Left colon (tissue), 2 donors: ENCODE measurements around the gene RNASE4. TPM values are rescaled to one million over a fixed set of nuclear protein-coding genes. Genes with fewer than 3 reads are reported as not detected.
A peak's percentile ranks its signal among the peaks of the same experiment; 100 is the strongest.
"Not testable (repeated sequence)": the region's sequence is repeated elsewhere in the genome, so short reads cannot be mapped to it uniquely, and the experiment has no call there.

Source experiments
- ATAC-seq: fragments of 200-7000 bp; cut with Tn5 transposase; one replicate; pipeline ENCODE4 v1.9.1; 2020; ENCODE audit warnings: mild to moderate bottlenecking, moderate library complexity
- DNase-seq, 2 donors: peaks; one replicate each; pipeline ENCODE4 v3.0.0-alpha.2; 2020
- intact Hi-C, 2 donors: fragments of 100-400 bp; cut with DNase I in 1 of 2; cut with micrococcal nuclease in 1 of 2; formaldehyde crosslinking; loops; one replicate each; pipeline versions ENCODE4 v1.11.2 to v1.14.0; 2022; cut with DNase I, micrococcal nuclease
- long read RNA-seq: library from polyadenylated mRNA; unstranded; transcript quantifications from one replicate; pipeline ENCODE4 v2.0.0, GENCODE V29; 2021
- total RNA-seq, 2 donors: library from RNA; stranded (reverse); fragmentation: NEBNext Ultra II Directional; extraction: Animal tissue kit (Norgen Biotek cat#: 25700); gene quantifications; one replicate each; pipeline ENCODE4 v1.2.1, GENCODE V29; 2021
- donor health status: DM: no; HTN: no; CAD: no.
- donor health status: DM: yes; HTN: yes; CAD: no.

RNASE4 gene, protein sequence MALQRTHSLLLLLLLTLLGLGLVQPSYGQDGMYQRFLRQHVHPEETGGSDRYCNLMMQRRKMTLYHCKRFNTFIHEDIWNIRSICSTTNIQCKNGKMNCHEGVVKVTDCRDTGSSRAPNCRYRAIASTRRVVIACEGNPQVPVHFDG
- total RNA-seq, result 10 to 100 TPM; 52.2 to 62.1 TPM
- long read RNA-seq, transcript RNASE4-203 (2 exons, 2,520 nt), result major isoform, 48 of 53 reads
- long read RNA-seq, partial matches to known transcripts, result 0 of 53 reads
- long read RNA-seq, other reads (novel, unspliced or antisense), result 3 of 53 reads

DNA sequence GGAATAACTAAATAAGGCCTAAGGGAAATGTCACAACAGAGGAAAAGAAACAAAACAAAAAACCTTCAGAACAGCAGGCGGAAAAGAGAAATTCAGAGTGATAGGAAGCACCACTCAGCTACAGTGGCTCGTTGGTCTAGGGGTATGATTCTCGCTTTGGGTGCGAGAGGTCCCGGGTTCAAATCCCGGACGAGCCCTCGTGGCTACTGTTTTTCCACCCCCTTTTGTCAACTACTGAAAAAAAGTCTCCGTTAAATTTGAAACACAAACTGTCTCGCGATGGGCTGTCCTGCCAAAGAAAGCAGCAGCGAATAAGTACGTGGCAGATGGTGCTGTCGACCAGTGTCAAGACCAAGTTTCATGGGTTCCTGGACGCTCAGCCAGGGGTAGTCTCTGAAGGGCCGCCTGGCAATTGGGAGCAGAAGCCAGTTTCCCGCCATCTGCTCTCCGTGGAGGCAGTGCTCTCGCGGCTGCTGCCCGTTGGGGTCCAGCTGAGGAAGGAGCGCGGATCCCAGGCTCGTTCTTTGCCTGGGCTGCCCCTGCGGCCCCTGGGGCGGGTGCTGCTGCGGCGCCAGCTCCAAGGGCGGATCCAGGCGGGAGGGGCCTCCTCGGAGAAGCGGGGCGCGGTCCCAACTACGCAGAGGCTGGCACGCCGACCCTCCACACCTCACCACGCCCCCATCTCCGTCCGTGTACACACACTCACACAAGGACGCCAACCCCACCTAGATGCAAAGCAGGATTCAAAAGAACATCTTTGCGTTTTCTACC is at the start of gene RNASE4:
RNASE4 (plus strand) TSS at position 670 of the 771 bp plus-strand sequence. CDS start 14,812 bp downstream, outside the sequence.
- intact Hi-C loops, result loop anchor here (5.0 to 10.0 kb wide), 3 partner anchors 69 to 342 kb away; partner anchors contain the start of genes TEP1 (in 2 of the 2) and PARP2 (in 1 of the 2)
- ATAC-seq, result peak; percentile 61
- DNase-seq, result peak; percentile 96

DNA sequence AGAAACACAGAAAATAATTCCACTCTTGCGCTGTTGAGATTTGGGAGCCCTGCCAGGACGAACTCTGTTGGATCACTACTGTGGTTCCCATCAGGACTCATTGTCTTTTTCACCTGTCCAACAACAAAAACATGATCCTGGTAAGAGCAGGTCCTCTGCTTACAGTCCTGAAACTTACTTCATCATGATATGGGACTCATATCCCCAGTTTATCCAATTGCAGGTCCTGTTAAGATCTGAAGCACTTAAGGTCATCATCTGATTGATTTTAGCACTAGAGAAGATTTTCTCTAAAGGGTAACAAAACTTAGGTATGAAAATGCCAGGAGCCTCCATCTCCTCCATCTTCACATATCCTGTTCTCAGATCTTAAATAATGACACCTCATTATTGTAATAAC is 42.8 kb upstream of the RNASE4 start, which contains the start of gene OR6S1:
OR6S1 (minus strand) TSS at position 101 of the 400 bp plus-strand sequence; CDS start at position 101, 0 bp downstream.
- intact Hi-C loops, result no loop called here
- no peak for DNase-seq
- no peak for ATAC-seq

DNA sequence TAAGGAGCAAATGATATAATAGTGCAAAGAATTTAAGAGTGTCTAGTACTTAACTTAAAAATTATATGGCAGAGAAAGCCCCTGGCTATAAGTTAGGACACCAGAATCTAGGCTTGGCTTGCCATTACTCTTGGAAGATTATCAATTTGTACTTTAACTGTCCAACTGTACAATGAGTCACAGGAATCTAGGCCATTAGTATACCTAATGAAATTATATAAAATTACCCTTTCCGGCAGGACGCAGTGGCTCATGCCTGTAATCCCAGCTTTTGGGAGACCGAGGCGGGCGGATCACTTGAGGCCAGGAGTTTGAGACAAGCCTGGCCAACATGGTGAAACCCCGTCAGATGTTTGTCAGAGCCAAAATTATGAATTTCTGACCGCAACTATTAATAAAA is 42.2 kb upstream of the RNASE4 start:
- no peak for DNase-seq
- ATAC-seq, result no peak
- intact Hi-C loops, result no loop called here

DNA sequence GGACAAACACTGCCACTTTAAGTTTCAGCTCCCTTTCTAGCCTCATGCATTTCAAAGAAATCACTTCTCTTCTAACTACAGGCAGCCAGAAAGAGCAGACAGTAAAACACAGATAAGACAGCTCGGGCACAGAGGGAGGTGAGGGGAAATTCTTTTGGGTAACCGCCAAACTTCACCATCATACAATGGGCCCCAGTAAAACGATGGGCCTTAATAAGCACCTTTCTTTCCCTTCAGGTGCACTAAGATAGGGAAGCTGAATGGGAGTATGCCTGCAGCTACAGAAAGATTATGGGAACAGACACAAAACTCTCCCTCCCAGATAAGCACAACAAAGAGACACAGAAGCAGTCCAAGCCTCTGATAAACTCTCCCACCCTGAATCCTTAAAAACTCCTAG is 41.6 kb upstream of the RNASE4 start:
- intact Hi-C loops, DNase-seq, ATAC-seq: not testable (repeated sequence)

DNA sequence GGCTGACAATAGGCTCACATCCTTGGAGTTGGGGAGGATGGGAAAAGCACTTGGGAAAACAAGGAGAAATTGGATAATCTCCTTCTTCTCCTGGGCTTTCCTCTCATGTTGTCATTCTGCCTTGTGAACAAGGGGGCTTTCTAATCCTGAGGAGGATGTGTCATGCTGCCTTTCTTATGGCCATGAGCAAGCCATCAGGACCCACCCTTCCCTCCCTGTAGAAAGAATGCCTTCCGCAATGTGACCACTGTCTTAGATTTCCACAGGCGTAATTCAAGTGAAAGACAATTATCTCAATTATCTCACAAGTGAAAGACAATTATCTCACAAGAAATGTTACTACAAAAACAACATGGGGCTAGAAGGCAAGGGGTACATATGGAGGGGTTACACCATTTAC is 39.8 kb upstream of the RNASE4 start:
- intact Hi-C loops, result no loop called here
- ATAC-seq, result no peak
- no peak for DNase-seq

DNA sequence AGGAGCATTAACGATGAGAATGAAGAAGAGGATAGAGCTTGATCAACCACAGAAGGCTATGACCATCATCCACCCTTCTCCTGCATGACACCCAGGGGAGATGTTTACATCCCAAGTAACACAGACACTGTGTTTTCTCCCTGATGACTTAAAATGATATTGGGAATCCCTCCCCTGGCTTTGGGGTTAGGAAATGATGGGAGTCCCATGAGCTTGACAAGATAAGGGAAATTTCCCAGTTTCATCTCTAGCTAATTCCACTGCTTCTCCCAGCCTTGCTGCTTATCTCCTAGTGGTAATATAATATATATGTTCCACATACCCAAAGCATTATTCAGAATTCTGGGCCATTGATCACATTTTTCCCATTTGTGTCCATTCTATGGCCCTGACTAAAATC is 38.9 kb upstream of the RNASE4 start:
- DNase-seq (no peak), ATAC-seq (no peak)
- intact Hi-C loops, result no loop called here

DNA sequence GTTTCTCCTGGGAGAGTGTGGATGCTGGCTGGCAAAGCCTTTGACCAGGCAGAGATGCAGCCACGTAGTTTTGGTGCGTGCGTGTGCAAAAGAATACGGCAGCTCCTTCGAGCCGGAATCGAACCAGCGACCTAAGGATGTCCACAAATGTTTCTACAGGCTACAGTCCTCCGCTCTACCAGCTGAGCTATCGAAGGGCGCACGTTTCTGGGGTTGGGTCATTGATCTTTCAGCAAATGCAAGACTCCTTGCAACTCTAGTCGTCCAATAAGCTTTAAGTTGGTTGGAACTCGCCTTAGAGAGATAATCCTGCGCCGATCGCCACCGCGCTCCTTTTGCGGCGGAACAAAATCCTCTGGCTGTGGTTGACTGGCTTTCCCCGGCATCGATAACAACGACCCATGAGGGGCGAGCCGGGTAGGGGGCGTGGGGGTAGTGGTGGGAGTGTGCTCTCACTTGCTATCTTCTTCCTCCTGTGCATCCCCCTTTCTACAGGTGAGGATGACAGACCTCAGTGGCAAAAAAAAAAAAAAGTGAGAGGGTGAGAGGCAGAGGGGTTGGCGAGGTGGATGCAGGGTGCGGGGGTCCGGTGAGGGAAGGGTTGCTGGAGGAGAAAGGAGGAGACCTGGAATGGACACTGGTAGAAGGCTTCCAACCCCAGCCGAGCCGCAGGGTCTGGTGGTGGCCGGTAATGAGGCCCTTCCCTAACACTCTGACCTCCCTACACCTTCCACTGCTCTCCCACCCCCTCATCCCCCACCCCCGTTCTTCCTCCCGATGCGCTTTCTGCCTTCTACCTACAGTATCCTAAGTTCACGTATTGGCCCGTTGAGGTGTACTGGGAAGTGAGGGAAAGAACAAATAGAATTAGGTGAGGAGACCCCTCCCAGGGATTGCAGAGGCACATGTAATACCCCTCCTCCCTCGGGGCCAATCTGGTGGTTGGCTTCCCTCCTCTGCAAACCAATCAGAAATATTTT is 31.1 kb upstream of the RNASE4 start:
- no peak for ATAC-seq
- DNase-seq, result no peak
- intact Hi-C loops, result no loop called here

DNA sequence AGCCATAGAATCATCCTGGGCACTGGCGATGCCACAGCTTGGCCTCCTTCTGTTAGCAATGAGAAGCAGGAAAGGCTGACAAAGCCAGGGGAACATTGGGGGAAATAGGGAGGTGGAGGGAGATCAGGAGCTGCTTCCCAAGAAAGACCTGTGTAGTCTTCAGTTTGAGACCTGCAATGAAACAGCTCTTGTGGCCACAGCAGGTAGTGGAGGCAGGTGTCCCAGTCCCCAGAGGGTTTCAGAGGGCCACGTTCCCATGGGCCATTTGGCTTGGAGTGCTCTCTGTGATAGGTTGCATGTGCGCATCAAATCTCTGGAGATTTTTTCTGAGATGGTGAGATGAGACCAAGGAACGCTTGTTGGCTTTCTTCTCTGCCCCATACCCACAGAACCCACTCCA is 28.5 kb upstream of the RNASE4 start:
- intact Hi-C loops, result no loop called here
- no peak for DNase-seq
- ATAC-seq, result no peak

DNA sequence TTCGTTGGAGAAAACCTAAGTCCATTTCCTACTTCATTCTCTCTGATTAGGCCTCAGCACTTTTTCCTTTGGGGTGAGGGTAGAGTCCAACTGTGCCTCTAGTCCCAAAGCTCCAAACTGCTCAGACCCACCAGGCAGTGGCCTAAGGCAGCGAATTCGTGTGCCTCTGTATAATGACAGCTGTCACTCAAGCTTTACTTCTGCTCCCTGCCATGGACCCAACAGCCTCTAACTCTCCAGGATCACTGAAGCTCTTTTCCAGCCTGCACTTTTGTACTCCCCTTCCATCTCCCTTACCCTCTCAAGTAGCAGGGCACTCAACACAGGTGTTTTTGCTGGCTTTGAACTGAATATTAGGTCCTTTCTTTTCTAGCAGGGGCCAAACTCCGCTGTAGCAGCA is 28.1 kb upstream of the RNASE4 start:
- DNase-seq (no peak), ATAC-seq (no peak)
- intact Hi-C loops, result no loop called here

DNA sequence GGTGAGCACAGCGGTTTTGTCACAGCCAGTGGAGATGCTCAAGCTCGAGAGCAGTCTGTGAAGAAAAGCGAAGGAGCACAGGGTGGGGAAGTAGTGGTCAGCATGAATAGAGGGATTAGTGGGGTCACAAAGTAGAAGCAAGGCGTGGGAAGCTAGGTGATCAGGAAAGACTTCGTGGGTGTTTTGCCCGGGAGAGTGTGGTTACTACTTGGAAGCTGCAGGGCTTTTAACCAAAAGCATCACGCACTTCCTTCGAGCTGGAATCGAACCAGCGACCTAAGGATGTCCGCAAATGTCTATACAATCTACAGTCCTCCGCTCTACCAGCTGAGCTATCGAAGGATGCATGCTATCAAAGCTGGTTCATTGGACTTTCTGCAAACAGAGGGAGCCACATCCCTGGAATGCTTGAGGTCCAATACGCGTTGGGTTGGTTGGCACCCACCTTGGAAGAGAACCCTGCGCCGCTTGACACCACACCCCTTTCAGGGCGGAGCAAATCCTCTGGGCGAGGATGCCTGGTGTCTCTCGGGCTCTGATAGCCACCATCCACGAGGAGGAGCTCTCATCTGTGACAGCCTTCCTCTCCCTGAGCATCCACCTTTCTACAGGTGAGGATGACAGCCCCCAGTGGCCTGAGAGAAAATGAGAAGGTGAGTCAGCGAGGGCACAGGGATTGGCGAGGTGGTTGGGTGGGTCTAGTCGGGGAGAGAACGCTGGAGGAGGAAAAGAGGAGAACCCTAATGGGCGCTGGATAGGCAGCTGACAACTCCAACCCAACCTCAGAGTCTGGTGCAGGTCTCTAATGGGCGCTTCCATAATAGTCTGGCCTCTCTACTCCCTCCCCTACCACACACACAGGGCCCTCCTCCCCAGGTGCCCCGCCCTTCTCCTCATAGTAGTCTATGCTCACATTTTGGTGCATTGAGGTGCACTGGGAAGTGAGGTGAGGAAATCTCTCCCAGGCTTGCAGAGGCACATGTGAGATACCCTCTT is 26.8 kb upstream of the RNASE4 start:
- DNase-seq (no peak), ATAC-seq (peak; percentile 45)
- intact Hi-C loops, result no loop called here

DNA sequence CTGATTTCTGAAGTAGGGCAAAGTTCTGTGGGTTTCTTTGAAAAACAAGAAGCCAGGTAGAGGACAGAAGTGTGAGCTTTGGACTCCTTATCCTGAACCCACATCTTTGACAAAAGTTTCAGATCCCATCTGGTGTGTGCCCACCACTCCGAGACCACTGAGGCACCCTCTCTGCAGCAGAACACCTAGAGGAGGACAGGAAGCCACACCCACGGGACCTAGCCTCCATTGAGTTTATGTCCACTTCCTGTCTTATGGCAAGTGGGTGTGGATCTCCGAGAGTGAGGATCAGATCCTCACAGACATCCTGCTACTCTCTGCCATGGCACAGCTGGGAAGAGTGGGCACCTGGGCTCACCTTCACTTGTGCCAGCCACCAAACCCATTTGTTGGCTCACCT is 26.1 kb upstream of the RNASE4 start:
- intact Hi-C loops, result no loop called here
- ATAC-seq, result no peak
- no peak for DNase-seq

DNA sequence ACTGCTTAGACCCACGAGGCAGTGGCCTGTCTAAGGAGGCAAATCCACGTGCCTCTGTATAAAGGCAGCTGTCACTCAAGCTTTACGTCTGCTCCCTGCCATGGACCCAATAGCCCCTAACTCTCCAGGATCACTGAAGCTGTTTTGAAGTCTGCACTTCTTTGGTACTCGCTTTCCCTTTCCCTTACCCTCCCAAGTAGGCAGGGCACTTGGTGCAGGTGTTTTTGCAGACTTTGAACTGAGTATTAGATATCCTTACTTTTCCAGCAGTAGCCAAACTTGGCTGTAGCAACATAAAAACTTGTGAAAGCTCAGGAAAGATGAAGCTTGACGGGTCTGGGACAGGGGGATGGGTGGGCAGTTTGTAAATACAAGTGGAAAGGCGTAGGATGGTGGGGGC is 25.0 kb upstream of the RNASE4 start:
- DNase-seq, result no peak
- ATAC-seq, result no peak
- intact Hi-C loops, result no loop called here

DNA sequence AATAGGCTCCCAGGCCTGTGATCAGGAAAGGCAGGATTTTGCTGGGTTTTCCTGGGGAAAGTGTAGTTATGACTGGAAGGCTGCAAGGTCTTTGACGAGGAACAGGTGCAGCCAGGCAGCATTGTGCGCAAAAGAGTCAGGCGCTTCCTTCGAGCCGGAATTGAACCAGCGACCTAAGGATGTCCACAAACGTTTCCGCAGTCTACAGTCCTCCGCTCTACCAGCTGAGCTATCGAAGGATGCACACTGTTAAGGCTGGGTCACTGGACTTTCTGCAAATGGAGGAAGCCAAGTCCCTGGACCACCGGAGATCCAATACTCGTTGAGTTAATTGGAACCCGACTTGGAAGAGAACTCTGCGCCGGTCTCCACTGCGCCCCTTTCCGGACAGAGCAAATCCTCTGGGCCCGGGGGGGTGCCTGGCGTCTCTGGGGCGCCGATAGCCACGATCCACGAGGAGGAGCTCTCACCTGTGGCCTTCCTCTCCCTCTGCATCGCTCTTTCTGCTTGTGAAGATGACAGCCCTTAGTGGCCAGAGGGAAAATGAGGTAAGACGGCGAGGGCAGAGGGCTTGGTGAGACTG is 24.5 kb upstream of the RNASE4 start:
- ATAC-seq (no peak), DNase-seq (no peak)

DNA sequence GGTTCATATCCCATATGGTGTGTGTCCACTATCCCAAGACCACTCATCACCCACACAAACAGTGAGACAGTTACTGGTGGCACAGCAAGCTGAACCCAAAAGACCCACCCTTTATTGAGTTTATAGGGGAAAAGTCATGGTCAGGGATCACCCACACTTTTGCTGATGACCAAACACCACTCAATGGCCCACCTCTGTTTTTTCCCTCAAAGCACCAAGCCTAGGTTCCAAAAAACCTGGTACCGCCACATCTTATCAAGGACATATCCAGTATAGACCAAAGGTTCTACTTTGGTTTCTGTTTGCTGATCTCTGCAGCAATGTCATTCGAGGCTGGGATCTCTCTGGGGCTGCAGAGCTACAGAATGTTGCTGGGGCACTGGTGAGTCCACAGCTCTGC is 23.2 kb upstream of the RNASE4 start:
- DNase-seq, result no peak
- ATAC-seq, result no peak
- intact Hi-C loops, result no loop called here

More for the DNA sequence above, 24.5 kb upstream of the RNASE4 start:
- intact Hi-C loops, result no loop called here

DNA sequence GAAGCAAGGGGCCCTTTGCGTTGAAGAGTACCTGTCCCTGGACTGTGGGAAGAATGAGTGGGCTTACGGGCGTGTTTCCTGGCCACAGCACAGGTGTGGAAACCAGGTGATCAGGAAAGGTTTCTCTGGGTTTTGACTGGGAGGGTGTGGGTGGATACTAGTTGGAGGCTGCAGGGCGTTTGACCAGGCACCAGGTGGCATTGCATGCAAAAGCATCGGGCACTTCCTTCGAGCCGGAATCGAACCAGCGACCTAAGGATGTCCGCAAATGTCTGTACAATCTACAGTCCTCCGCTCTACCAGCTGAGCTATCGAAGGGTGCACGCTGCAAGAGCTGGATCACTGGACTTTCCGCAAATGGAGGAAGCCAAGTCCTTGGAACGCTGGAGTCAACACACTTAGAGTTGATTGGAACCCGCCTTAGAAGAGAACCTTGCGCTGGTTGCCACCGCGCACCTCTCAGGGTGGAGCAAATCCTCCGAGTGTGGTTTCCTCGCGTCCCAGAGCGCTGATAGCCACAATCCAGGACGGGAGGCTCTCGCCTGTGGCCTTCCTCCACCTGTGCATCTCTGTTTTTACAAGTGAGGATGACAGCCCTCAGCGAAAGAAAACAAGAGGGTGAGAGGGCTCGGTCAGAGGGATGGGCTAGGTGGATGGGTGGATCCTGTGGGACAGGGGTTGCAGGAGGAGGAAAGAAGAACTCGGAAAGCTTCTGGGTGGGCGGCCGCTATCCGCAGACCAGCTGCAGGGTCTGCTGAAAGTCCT is 21.2 kb upstream of the RNASE4 start:
- intact Hi-C loops, result no loop called here
- DNase-seq (peak; percentile 79 to 82), ATAC-seq (peak; percentile 91)

DNA sequence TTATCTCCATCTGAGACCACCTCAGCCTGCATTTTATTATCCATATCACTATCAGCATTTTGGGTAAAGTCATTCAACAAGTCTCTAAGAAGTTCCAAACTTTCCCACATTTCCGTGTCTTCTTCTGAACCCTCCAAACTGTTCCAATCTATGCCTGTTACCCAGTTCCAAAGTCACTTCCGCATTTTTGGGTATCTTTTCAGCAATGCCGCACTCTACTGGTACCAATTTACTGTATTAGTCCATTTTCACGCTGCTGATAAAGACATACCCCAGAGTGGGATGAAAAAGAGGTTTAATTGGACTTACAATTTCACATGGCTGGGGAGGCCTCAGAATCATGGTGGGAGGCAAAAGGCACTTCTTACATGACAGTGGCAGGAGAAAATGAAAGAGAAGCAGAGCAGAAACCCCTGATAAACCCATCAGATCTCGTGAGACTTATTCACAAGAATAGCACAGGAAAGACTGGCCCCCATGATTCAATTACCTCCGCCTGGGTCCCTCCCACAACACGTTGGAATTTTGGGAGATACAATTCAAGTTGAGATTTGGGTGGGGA is 17.9 kb upstream of the RNASE4 start:
- ATAC-seq, DNase-seq, intact Hi-C loops: not testable (repeated sequence)

DNA sequence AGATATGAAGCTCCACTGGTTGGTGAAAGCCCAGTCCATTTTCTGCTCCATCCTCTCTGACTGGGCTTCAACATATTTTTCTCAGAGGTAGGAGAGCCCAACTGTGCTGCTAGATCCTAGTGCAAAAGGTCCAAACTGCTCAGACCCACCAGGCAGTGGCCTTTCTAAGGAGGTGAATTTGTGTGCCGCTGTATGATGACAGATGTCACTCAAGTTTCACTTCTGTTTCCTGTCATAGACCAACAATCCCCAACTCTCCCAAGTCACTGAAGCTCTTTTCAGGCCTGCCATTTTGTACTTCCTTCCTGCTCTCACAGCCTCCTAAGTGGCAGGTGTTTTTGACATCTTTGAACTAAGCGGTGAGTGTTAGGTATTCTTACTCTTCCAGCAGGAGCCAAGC is 16.4 kb upstream of the RNASE4 start:
- ATAC-seq, result no peak
- DNase-seq, result no peak
- intact Hi-C loops, result no loop called here
